K562 (cell line): ENCODE measurements around the gene CADM2. TPM values are rescaled to one million over a fixed set of nuclear protein-coding genes. Genes with fewer than 3 reads are reported as not detected.

Experiments used
- ATAC-seq: fragments of 200-7000 bp; cut with Tn5 transposase; 3 replicates; pipeline ENCODE4 v1.9.1; 2020; ENCODE audit warnings: moderate library complexity
- BruUV-seq: library from RNA; stranded (reverse); fragments of 400-500 nt; replicated peaks from 2 replicates; lab custom pipeline; 2021; lab: Mats Ljungman, UMichigan
- CTCF ChIA-PET: fragments of 300-600 bp; formaldehyde crosslinking; extraction: SDS; loops from one replicate; lab custom pipeline; 2021; ENCODE audit warnings: low intra/inter-chr PET ratio; lab: Yijun Ruan, JAX
- POLR2A ChIA-PET: fragments of 300-600, 350-650 bp; sonication (Branson Sonifier 250); formaldehyde crosslinking; extraction: SDS; loops from one replicate; lab custom pipeline; 2021; ENCODE audit warnings: antibody characterized with exemption, inconsistent platforms; lab: Yijun Ruan, JAX
- DNase-seq, 4 experiments: peaks; one replicate each; pipeline versions ENCODE4 v3.0.0 to v3.0.0-alpha.2; 2011 to 2018; ENCODE audit warnings: low spot score in 3 of 4, mixed read lengths in 3 of 4; ENCODE audit errors: extremely low read depth in 1 of 4
- FAIRE-seq: peaks from 2 replicates; lab custom pipeline; 2011; peaks lifted over from hg19 to GRCh38; lab: Jason Lieb, UNC
- H2AFZ ChIP-seq: 2 replicates; pipeline ENCODE4 v1.6.0; 2011; ENCODE audit warnings: low read depth, low read length, control low read depth, inconsistent platforms
- H3K27ac ChIP-seq: fragments of 200-600 bp; 3 replicates; pipeline ENCODE4 v1.8.0; 2011; ENCODE audit warnings: low read depth, mild to moderate bottlenecking, control low read depth, inconsistent platforms, low read length, moderate library complexity, mixed read lengths; ENCODE audit errors: extremely low read depth
- H3K27me3 ChIP-seq, 2 experiments: fragments of 300-600 bp in 1 of 2; 2 replicates in 1 of 2; 3 replicates in 1 of 2; pipeline versions ENCODE4 v1.6.0 to v1.8.0; 2011; ENCODE audit warnings: inconsistent platforms in 2 of 2, low read length in 2 of 2, mild to moderate bottlenecking in 1 of 2, mixed read lengths in 1 of 2, moderate library complexity in 1 of 2; ENCODE audit not compliant: control insufficient read depth in 2 of 2, insufficient read depth in 2 of 2
- H3K36me3 ChIP-seq: fragments of 300-600 bp; 3 replicates; pipeline ENCODE4 v1.8.0; 2011; ENCODE audit warnings: mild to moderate bottlenecking, low read length, inconsistent platforms; ENCODE audit not compliant: control insufficient read depth, insufficient read depth
- H3K4me1 ChIP-seq, 2 experiments: fragments of 200-600 bp in 1 of 2; replicated peaks in 1 of 2; 2 replicates in 1 of 2; 3 replicates in 1 of 2; pipeline versions ENCODE4 v1.5.1 to v1.8.0; 2011; ENCODE audit warnings: inconsistent platforms in 2 of 2, low read length in 2 of 2, mild to moderate bottlenecking in 1 of 2, mixed read lengths in 1 of 2, moderate library complexity in 1 of 2; ENCODE audit not compliant: control insufficient read depth in 2 of 2, insufficient read depth in 2 of 2
- H3K4me2 ChIP-seq: 2 replicates; pipeline ENCODE4 v1.6.1; 2011; ENCODE audit warnings: low read length, control low read depth, inconsistent platforms, mixed read lengths; ENCODE audit not compliant: insufficient read depth
- H3K4me3 ChIP-seq: fragments of 200-600 bp; sonication (generic), shearing (Covaris generic); 2 replicates; pipeline ENCODE4 v1.5.1; 2016; ENCODE audit warnings: control low read depth, inconsistent platforms
- H3K79me2 ChIP-seq: fragments of 200-600 bp; 3 replicates; pipeline ENCODE4 v1.8.0; 2011; ENCODE audit warnings: low read length, inconsistent platforms; ENCODE audit not compliant: control insufficient read depth, insufficient read depth
- H3K9ac ChIP-seq, 2 experiments: 2 replicates each; pipeline versions ENCODE4 v1.6.0 to v1.6.1; 2011; ENCODE audit warnings: low read depth in 2 of 2, low read length in 2 of 2, control low read depth in 1 of 2, inconsistent platforms in 1 of 2, mild to moderate bottlenecking in 1 of 2, mixed read lengths in 1 of 2; ENCODE audit not compliant: insufficient read depth in 1 of 2
- H3K9me1 ChIP-seq: one replicate; pipeline ENCODE4 v1.6.0; 2011; ENCODE audit warnings: inconsistent platforms, mild to moderate bottlenecking, low read length, moderate library complexity; ENCODE audit not compliant: control insufficient read depth, insufficient read depth
- H3K9me3 ChIP-seq: replicated peaks from 2 replicates; pipeline ENCODE4 v1.5.1; 2011; ENCODE audit warnings: low read depth, low read length, inconsistent platforms; ENCODE audit not compliant: control insufficient read depth, insufficient read depth
- H4K20me1 ChIP-seq: replicated peaks from 2 replicates; pipeline ENCODE4 v1.6.1; 2011; ENCODE audit warnings: low read length, inconsistent platforms, mixed read lengths; ENCODE audit not compliant: control insufficient read depth, insufficient read depth
- ATF3 ChIP-seq, 2 experiments: fragments of 450-650 bp in 1 of 2; sonication (generic) in 1 of 2; formaldehyde crosslinking in 1 of 2; IDR thresholded peaks in 1 of 2; conservative IDR thresholded peaks in 1 of 2; 2 replicates each; pipeline versions ENCODE4 v1.6.1 to v1.8.1; 2016 to 2023; ENCODE audit warnings: mild to moderate bottlenecking in 2 of 2, moderate library complexity in 2 of 2, inconsistent platforms in 1 of 2, missing genetic modification reagents in 1 of 2
- FOXP1 ChIP-seq: sonication (generic); formaldehyde crosslinking; IDR thresholded peaks from 2 replicates; pipeline ENCODE4 v1.8.0; 2022; ENCODE audit warnings: mild to moderate bottlenecking, missing genetic modification reagents
- GMEB1 ChIP-seq: fragments of 250-450 bp; sonication (Bioruptor Pico); IDR thresholded peaks from 2 replicates; pipeline ENCODE4 v1.4.0; 2020; ENCODE audit warnings: mild to moderate bottlenecking
- HDGF ChIP-seq: fragments of 450-650 bp; IDR thresholded peaks from 2 replicates; pipeline ENCODE4 v1.6.1; 2016
- MED1 ChIP-seq: sonication (generic); formaldehyde crosslinking; IDR thresholded peaks from 2 replicates; pipeline ENCODE4 v1.8.1; 2023; ENCODE audit warnings: missing genetic modification reagents, borderline replicate concordance
- MNT ChIP-seq, 2 experiments: fragments of 450-650 bp; conservative IDR thresholded peaks; 2 replicates each; pipeline ENCODE4 v1.6.1; 2017; ENCODE audit warnings: mild to moderate bottlenecking in 2 of 2, moderate library complexity in 2 of 2
- PHTF2 ChIP-seq: fragments of 250-450 bp; sonication (Bioruptor Pico); IDR thresholded peaks from 2 replicates; pipeline ENCODE4 v1.5.0; 2021; ENCODE audit warnings: mild to moderate bottlenecking
- PYGO2 ChIP-seq: fragments of 450-650 bp; IDR thresholded peaks from 2 replicates; pipeline ENCODE4 v1.6.1; 2016; ENCODE audit warnings: mild to moderate bottlenecking, missing genetic modification characterization, moderate library complexity, missing compliant biosample characterization
- SRSF1 ChIP-seq: fragments of 200-400 bp; formaldehyde crosslinking; IDR thresholded peaks from 2 replicates; pipeline ENCODE4 v1.6.1; 2017; ENCODE audit warnings: mild to moderate bottlenecking, low read depth, low read length, moderate library complexity
- TCF7 ChIP-seq: sonication (generic); IDR thresholded peaks from 2 replicates; pipeline ENCODE4 v1.6.1; 2016; ENCODE audit warnings: antibody characterized with exemption, borderline replicate concordance
- THRAP3 ChIP-seq: fragments of 450-650 bp; IDR thresholded peaks from 2 replicates; pipeline ENCODE4 v1.6.1; 2016; ENCODE audit warnings: mild to moderate bottlenecking, inconsistent platforms, borderline replicate concordance
- ZNF280A ChIP-seq: fragments of 450-650 bp; IDR thresholded peaks from 2 replicates; pipeline ENCODE4 v1.6.1; 2018; ENCODE audit warnings: mild to moderate bottlenecking, low read depth; ENCODE audit not compliant: partially characterized antibody
- ZNF324 ChIP-seq: fragments of 250-450 bp; sonication (Bioruptor Pico); IDR thresholded peaks from 2 replicates; pipeline ENCODE4 v1.4.0; 2020; ENCODE audit warnings: mild to moderate bottlenecking
- ZSCAN29 ChIP-seq: fragments of 450-650 bp; IDR thresholded peaks from 2 replicates; pipeline ENCODE4 v1.6.1; 2017
- WGBS: fragments of 100-300 bp; shearing (Covaris generic); methylation state at CpG from one replicate; pipeline ENCODE4 v1.1.6; 2016; ENCODE audit warnings: low coverage, mixed read lengths; ENCODE audit not compliant: insufficient coverage; ENCODE audit errors: missing lambda C conversion rate; 5-methylcytosine and 5-hydroxymethylcytosine counted together
- in situ Hi-C: fragments of 300-500 bp; cut with MboI; formaldehyde crosslinking; loops from 4 replicates; pipeline ENCODE4 v1.15.0; 2018; ENCODE audit warnings: inconsistent platforms, mixed read lengths
- intact Hi-C: fragments of 100-400 bp; cut with micrococcal nuclease; formaldehyde crosslinking; loops from 2 replicates; pipeline ENCODE4 v1.14.2; 2022
- polyA plus RNA-seq, 8 experiments: library from polyadenylated mRNA; depleted of rRNA in 4 of 8; stranded (reverse) in 5 of 8; unstranded in 3 of 8; fragments of >200 nt; fragmentation: Nextera tagmentation in 2 of 8; fragmentation: Illumina TruSeq in 1 of 8; extraction: Ambion mirVana in 2 of 8; extraction: Trizol in 1 of 8; gene quantifications; 2 replicates each; pipeline versions ENCODE4 v1.2.1 to v1.2.3, GENCODE V29; 2011 to 2014; ENCODE audit warnings: inconsistent platforms in 1 of 8, missing spikeins in 1 of 8
- total RNA-seq, 7 experiments: library from RNA; depleted of rRNA in 6 of 7; stranded (reverse); fragments of >200 nt in 6 of 7; fragmentation: Illumina TruSeq in 2 of 7; extraction: Trizol in 2 of 7; gene quantifications; 2 replicates each; pipeline versions ENCODE4 v1.2.1 to v1.2.3, GENCODE V29; 2011 to 2021; ENCODE audit warnings: low replicate concordance in 1 of 7

Gene CADM2
- total and polyA plus RNA-seq, 9 of the 15 experiments (the other 6 are each of a cell fraction or from before 2014, with no cell fraction given): 0.11 to 3.2 (median 0.95) TPM

- Histone ChIP-seq H3K9me1 (no peaks in the 10 kb centered on the region), H3K9ac (no peak overlapping the region), H3K4me3 (no peak overlapping the region), H3K36me3 (no peaks in the 10 kb centered on the region), H4K20me1 (no peaks in the 10 kb centered on the region), H3K4me1 (no peaks in the 10 kb centered on the region), H3K27me3 (no peaks in the 10 kb centered on the region), H3K4me2 (no peak overlapping the region), H3K9me3 (no peaks in the 10 kb centered on the region), H3K27ac (no peak overlapping the region), H3K79me2 (no peaks in the 10 kb centered on the region), H2AFZ (no peak overlapping the region)
- DNase-seq (no peak), ATAC-seq (no peak), FAIRE-seq (no peak)
- in situ Hi-C loops (no loop called here), intact Hi-C loops (loop anchor here (5.0 to 10.0 kb wide), 2 partner anchors 274 to 1032 kb away; no protein-coding TSS in a partner anchor)
- no TSS peak for BruUV-seq
- no peak for TF ChIP-seq MED1 (CRISPR knock-in tag)
- TF ChIP-seq PHTF2 (CRISPR knock-in tag): no peak
- TF ChIP-seq SRSF1: no peak
- TF ChIP-seq THRAP3: no peak
- no peak for TF ChIP-seq PYGO2 (tag)
- TF ChIP-seq FOXP1 (CRISPR knock-in tag): no peak
- no peak for TF ChIP-seq MNT (conservative IDR thresholded peaks at IDR 0.05)
- no peak for TF ChIP-seq HDGF
- TF ChIP-seq ZNF324: no peak
- TF ChIP-seq ZSCAN29: no peak
- TF ChIP-seq GMEB1 (CRISPR knock-in tag): no peak
- TF ChIP-seq ATF3 (IDR thresholded peaks at IDR 0.05): no peak
- no peak for TF ChIP-seq ATF3 (CRISPR knock-in tag; conservative IDR thresholded peaks at IDR 0.05)
- no peak for TF ChIP-seq TCF7
- no peak for TF ChIP-seq ZNF280A
- WGBS: 35% methylated on average over 3 of the region's 4 CpGs
- CTCF ChIA-PET: interaction anchor here (1.1 to 1.3 kb wide), 2 partner anchors 272 to 602 kb away, joined by 3 read pairs; no protein-coding TSS in a partner anchor
- POLR2A ChIA-PET: no interaction called here
These were observed 618.0 kb downstream of the CADM2 start for GRCh38 chr3:85576697-85577200.
